HG03025 (cell line): ENCODE data around the gene WSB2.
"Not testable (repeated sequence)": the region's sequence is repeated elsewhere in the genome, so short reads cannot be mapped to it uniquely, and the experiment has no call there.

Source experiments
- ATAC-seq: cut with Tn5 transposase; IDR thresholded peaks from one replicate; pipeline ENCODE4 v1.9.1; 2021; ENCODE audit warnings: mild to moderate bottlenecking, moderate library complexity; ENCODE audit not compliant: unreplicated experiment, low FRiP score

WSB2 gene

DNA sequence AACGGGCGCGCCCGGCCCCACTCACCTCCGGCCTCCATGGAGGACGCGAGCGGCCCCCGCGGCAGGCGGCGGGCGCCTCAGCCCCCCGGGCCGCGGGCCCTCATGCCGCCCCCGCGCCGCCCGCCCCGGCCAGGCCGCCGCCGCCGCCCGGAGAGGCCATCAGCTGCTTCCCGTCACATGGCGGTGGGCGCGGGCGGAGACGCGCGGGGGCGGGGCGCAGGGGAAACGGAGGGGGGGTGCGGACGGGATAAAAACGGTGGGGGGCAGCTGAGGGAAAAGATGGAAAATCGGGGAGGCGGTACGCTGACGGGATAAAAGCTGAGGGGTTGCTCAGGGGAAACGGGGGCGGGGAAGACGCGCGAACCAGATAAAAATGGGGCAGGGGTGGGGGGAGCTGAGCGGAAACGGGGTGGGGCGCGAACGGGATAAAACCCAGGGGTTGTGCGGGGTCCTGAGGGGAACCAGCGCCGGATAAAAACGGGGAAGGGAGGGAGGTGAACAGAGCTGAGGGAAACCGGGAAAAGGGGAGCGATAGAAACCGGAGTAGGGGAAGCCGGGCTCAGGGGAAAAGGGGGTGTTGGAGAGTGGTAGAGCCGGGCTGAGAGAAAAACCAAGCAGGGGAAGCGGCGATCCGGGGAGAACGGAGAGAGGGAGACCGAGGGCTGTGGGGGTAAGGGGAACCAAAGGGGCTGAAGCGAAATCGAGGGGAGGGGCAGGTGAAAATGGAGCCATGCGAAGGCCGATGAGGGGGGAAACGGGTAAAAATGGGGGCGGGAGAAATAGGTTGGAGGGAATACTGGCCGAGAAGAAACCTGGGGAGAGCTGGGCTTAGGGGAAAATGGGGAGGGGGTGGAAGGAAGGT lies at the start of gene WSB2:
WSB2 (minus strand) TSS at position 169 of the 862 bp plus-strand sequence; CDS start at position 38, 131 bp downstream.
- no peak for ATAC-seq

DNA sequence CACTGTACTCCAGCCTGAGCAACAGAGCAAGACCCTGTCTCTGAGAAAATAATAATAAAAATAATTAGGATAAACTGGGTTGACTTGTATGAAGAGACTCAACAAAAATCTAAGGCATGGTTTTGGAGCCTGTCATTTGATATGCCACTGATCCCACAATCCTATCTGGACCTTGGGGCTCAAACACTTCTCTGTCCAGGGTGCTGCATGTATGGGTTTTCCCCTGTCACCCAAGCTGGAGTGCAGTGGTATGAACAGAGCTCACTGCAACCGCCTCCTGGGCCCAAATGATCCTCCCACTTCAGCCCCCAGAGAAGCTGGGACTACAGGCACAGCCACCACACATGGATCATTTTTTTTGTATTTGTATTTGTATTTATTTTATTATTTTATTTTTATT lies 48.1 kb upstream of the WSB2 start:
- ATAC-seq, result no peak

GRCh38 chr12:118107694-118108093 lies 46.7 kb upstream of the WSB2 start:
- no peak for ATAC-seq

DNA sequence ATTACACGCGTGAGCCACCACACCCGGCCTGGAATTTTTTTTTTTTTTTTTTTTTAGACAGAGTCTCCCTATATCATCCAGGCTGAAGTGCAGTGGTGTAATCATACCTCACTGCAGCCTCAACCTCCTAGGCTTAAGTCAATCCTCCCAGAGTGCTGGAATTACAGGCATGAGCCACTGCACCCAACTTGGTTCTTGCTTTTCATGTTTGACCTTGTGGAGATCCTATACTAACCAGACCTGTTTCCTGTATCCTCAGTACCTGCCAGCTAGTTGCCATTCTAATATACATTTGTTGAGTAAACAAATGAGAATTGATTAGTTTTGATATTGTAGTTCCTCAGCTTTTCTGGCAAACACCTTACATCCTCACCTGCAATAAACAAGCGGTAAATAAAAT lies 46.0 kb upstream of the WSB2 start:
- no peak for ATAC-seq

DNA sequence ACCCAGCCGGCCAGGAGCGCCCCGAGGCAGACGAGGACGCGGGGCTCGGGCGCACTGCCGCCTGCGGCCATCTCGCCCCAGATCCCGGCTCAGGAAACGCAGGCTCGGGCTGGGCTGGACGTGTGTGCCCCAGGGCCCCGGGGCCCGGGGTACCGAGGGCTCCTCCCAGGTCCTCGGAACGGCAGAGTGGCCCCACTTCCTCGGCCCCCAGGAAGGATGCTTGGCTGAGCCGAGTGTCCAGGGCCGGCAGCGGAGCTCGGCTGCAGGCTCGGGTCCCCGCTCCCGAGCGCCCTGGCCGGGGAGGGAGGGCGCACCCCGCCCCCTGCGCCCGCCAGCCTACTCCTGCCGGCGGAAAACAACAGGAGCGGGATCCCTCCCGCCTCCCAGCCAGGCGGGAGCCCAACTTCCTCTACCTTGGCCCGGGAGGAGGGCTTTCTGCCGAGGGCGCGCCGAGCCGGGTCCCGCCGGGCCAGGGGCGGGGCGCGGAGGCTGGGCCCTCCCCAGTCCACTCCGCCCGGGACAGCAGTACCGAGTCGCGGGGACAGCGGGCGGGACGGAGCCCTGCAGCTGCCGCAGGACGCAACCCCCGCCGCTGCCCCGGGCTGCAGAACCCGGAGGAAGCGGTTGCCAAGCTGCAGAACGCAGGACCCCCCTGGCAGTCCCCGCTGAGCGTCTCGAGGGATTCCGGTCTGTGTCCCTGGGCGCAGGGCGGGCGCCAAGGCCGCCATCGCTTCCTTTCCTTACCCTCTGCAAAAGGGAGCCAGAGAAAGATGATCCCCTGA lies 42.8 kb upstream of the WSB2 start, which contains the start of gene VSIG10:
VSIG10 (minus strand) TSS at position 411 of the 782 bp plus-strand sequence; CDS start at position 71, 340 bp downstream.
- ATAC-seq, result no peak

DNA sequence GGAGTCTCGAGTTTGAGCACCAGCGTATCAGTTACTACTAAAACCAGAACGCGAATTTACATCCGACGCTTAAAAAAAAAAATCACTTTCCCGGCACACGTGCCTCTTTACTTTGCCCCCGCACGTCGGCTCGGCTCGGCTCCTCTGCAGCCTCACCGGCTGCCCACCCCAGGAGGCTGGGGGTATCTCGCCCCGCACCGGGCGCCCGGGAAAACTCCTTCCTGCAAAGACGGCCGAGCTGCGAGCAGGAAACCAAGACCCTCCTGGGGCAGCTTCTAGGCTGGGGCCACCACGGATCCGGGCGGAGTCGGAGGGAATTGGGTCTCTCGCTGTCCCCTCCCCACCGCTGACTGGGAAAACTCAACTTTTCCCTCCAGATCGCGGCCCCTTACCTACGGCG lies 42.2 kb upstream of the WSB2 start:
- no peak for ATAC-seq

- ATAC-seq, result no peak
Measured at GRCh38 chr12:118102609-118103008, 41.6 kb upstream of the WSB2 start.

DNA sequence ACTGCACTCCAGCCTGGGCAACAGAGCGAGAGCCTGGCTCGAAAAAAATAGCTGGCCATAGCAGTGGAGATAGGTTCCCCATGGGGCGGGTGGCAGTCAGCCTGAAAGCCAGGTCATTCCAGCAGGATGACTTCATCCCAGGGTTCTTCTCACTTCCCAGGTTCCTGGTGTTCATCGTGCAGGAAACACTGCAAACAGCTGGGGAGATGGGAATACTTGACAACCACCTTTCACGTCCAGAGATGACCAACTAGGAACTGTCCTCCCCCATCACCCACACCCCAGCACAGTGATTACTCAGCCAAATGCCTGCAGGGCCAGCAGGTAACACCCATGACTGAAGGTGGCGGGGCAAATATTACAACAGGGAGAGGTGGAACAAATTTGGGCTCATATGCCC lies 41.1 kb upstream of the WSB2 start:
- no peak for ATAC-seq

DNA sequence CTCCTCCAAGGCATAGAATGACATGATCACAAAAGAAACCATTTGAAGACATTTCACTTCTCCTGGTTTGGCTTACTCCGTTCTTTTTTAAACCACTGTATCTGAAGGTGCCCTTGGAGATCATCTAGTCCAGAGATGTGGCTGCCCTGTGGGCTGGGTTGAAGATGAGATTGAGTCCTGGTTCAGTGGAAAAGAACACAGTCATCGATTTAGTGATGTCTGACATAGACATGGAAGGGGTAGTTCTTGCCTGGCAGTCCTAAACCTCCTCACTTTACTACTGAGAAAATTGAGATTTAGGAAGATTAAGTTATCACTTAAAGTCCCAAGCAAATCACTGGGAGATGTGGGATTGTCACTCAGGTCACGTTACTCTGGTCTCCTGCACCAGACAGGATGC lies 40.1 kb upstream of the WSB2 start:
- no peak for ATAC-seq

GRCh38 chr12:118098911-118099671 lies 38.1 kb upstream of the WSB2 start:
- ATAC-seq, result no peak

DNA sequence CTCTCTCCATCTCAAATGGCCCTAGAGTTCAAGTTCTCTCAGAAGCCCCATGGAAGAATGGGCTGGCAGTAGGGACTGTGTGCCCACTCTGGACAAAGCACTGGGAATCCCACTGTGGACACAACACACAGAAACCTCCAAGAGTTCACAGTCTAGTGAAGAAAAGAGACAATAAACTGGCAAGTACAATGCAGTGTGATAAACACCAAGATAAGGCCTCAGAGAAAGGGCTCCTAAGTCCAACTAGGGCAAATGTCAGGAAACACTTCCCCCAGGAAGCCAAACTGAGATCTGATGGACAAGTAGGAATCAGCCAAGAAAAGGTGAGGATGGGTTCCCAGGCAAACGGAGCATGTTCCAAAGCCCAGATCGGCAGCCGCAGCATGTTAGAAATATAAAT lies 37.4 kb upstream of the WSB2 start:
- ATAC-seq, result no peak

GRCh38 chr12:118094039-118094438 lies 33.1 kb upstream of the WSB2 start:
- ATAC-seq, result no peak

- ATAC-seq, result no peak
Measured at GRCh38 chr12:118089782-118090181, 28.8 kb upstream of the WSB2 start.

DNA sequence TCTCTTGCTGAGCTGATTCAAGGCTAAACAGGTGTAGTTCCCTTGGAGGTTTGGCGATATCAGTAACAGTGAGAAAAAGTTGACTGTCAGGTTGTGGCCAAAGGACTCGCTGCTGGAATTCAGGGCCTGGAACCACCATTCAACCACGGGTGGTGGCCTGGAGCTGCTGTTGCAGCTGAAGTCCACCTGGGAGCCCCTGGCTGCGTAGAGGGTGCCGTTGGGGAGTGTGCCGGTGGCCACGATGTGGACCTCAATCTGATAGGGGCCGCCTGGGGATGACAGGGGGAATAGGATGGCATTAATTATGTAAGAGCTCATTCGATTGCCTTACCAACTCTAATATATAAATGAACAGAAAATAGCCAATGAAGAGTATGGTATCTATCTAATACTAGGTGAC lies 21.2 kb upstream of the WSB2 start:
- ATAC-seq, result no peak

DNA sequence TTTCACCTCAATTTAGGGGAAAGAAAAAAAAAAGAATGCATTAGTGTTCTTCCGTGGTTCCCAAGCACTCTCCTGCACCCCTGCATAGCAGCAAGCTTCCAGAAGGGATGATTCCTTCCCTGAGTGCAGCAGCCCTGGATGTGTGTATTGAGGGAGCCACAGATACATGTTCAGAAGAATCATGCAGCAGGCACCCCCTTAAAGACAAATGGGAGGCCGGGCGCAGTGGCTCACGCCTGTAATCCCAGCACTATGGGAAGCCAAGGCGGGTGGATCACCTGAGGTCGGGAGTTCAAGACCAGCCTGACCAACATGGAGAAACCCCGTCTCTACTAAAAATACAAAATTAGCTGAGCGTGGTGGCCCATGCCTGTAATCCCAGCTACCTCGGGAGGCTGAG lies 20.5 kb upstream of the WSB2 start:
- ATAC-seq, result not testable (repeated sequence)

GRCh38 chr12:118073768-118074167 lies 12.8 kb upstream of the WSB2 start:
- no peak for ATAC-seq

GRCh38 chr12:118070650-118071049 lies 9.7 kb upstream of the WSB2 start:
- no peak for ATAC-seq

- ATAC-seq, result no peak
Measured at GRCh38 chr12:118068445-118068844, 7.5 kb upstream of the WSB2 start.

GRCh38 chr12:118065380-118065779 lies 4.4 kb upstream of the WSB2 start:
- no peak for ATAC-seq

GRCh38 chr12:118064608-118065007 lies 3.6 kb upstream of the WSB2 start:
- ATAC-seq, result no peak
